GM23338 (cell line): Measurements from ENCODE around the gene RNF8.

Source experiments
- EZH2 ChIP-seq: fragments of 200-600 bp; sonication (generic); IDR thresholded peaks from one replicate; pipeline ENCODE4 v1.8.0; 2017; ENCODE audit warnings: antibody characterized with exemption, mild to moderate bottlenecking, low read depth; ENCODE audit not compliant: unreplicated experiment
- EZH2phosphoT487 ChIP-seq: fragments of 200-600 bp; sonication (generic); IDR thresholded peaks from one replicate; pipeline ENCODE4 v1.8.1; 2018; ENCODE audit warnings: antibody characterized with exemption; ENCODE audit not compliant: unreplicated experiment
- JUNB ChIP-seq: IDR thresholded peaks from one replicate; pipeline ENCODE4 v1.6.1; 2016; ENCODE audit warnings: antibody characterized with exemption; ENCODE audit not compliant: unreplicated experiment
- NANOG ChIP-seq: IDR thresholded peaks from 2 replicates; pipeline ENCODE4 v1.6.1; 2016; ENCODE audit warnings: antibody characterized with exemption, borderline replicate concordance
- POLR2AphosphoS5 ChIP-seq: IDR thresholded peaks from 2 replicates; pipeline ENCODE4 v1.6.1; 2016; ENCODE audit warnings: antibody characterized with exemption, low read depth
- ZNF114 ChIP-seq: fragments of 250-450 bp; sonication (Bioruptor Pico); IDR thresholded peaks from 2 replicates; pipeline ENCODE4 v1.5.0; 2020; ENCODE audit warnings: mild to moderate bottlenecking, moderate library complexity
- TF ChIP-seq, protein P1 (sequence below), 2 experiments: fragments of 200-600 bp in 1 of 2; sonication (generic) in 1 of 2; conservative IDR thresholded peaks; 2 replicates each; pipeline versions ENCODE4 v1.5.1 to v1.6.1; 2016 to 2017; ENCODE audit warnings: antibody characterized with exemption in 2 of 2, low read depth in 2 of 2, mild to moderate bottlenecking in 2 of 2, moderate library complexity in 1 of 2
- TF ChIP-seq, protein P2 (sequence below): IDR thresholded peaks from one replicate; pipeline ENCODE4 v1.6.1; 2018; ENCODE audit warnings: antibody characterized with exemption; ENCODE audit not compliant: unreplicated experiment

DNA sequence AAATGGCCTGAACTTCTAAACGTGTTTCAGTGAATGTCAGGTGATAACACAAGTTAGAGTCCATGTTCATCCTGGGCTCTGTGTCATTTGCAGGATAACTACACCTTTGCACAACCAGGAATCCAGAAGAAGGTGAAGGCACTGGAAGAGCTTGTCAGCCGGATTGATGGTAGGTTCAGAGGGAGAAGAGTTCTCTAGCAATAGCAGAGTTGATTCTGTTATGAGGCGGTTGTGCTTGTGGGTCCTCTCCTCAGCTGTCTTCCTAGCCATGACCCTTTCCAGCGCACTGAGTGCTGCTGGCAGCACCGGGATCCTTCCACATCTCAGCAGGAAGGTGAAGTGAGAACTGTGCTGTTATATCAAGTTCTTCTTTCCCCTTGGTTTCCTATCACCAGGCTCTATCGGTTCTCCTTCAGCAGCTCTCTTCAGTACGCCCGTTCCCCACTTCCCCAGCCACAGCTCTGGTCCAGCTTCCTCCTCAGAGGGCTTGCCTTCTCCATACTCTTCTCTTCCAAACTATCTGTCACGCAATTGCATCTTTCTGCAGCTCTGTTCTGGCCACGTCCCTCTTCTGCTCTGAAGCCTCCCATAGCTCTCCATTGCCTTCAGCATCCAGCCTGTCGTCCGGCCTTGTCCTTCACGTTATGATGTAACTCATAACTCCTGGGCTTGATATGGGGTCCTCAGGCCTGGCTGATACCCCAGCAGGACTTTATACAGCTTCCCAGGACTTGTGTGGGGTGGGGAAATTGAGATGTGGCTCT is 39.9 kb upstream of the RNF8 start:
- TF ChIP-seq ZNF114 (CRISPR knock-in tag) (no peak), EZH2 (no peak), NANOG (no peak), JUNB (no peak), POLR2AphosphoS5 (no peak), EZH2phosphoT487 (no peak)
- TF ChIP-seq, protein P1, sequence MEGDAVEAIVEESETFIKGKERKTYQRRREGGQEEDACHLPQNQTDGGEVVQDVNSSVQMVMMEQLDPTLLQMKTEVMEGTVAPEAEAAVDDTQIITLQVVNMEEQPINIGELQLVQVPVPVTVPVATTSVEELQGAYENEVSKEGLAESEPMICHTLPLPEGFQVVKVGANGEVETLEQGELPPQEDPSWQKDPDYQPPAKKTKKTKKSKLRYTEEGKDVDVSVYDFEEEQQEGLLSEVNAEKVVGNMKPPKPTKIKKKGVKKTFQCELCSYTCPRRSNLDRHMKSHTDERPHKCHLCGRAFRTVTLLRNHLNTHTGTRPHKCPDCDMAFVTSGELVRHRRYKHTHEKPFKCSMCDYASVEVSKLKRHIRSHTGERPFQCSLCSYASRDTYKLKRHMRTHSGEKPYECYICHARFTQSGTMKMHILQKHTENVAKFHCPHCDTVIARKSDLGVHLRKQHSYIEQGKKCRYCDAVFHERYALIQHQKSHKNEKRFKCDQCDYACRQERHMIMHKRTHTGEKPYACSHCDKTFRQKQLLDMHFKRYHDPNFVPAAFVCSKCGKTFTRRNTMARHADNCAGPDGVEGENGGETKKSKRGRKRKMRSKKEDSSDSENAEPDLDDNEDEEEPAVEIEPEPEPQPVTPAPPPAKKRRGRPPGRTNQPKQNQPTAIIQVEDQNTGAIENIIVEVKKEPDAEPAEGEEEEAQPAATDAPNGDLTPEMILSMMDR (conservative IDR thresholded peaks at IDR 0.05; ENCODE audit: low read depth in 2 of 2), result no peak
- TF ChIP-seq, protein P2, sequence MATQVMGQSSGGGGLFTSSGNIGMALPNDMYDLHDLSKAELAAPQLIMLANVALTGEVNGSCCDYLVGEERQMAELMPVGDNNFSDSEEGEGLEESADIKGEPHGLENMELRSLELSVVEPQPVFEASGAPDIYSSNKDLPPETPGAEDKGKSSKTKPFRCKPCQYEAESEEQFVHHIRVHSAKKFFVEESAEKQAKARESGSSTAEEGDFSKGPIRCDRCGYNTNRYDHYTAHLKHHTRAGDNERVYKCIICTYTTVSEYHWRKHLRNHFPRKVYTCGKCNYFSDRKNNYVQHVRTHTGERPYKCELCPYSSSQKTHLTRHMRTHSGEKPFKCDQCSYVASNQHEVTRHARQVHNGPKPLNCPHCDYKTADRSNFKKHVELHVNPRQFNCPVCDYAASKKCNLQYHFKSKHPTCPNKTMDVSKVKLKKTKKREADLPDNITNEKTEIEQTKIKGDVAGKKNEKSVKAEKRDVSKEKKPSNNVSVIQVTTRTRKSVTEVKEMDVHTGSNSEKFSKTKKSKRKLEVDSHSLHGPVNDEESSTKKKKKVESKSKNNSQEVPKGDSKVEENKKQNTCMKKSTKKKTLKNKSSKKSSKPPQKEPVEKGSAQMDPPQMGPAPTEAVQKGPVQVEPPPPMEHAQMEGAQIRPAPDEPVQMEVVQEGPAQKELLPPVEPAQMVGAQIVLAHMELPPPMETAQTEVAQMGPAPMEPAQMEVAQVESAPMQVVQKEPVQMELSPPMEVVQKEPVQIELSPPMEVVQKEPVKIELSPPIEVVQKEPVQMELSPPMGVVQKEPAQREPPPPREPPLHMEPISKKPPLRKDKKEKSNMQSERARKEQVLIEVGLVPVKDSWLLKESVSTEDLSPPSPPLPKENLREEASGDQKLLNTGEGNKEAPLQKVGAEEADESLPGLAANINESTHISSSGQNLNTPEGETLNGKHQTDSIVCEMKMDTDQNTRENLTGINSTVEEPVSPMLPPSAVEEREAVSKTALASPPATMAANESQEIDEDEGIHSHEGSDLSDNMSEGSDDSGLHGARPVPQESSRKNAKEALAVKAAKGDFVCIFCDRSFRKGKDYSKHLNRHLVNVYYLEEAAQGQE, result no peak
